ENCODE measurements around the gene NOL8.

The NOL8 gene

DNA sequence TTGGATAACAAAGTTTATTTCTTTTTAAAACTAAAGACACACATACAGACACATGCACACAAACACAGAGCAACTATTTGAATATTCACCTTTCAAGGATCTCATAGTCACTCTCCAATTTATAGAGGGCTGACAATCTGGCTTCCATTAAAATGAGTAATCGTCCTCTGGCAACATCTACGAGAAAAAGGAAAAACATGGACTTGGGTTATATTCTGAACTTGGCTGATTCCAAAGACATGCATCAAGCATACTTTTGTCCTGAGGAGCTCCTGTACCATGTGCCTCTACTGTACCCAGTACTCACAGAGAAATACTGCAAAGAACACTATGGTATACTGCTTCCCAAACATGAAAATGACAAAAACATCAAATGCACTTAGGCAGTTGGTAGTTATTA, 47.0 kb downstream of the NOL8 start:
- intact Hi-C loops (cut with DNase I): no loop called here
- DNase-seq: no peak

DNA sequence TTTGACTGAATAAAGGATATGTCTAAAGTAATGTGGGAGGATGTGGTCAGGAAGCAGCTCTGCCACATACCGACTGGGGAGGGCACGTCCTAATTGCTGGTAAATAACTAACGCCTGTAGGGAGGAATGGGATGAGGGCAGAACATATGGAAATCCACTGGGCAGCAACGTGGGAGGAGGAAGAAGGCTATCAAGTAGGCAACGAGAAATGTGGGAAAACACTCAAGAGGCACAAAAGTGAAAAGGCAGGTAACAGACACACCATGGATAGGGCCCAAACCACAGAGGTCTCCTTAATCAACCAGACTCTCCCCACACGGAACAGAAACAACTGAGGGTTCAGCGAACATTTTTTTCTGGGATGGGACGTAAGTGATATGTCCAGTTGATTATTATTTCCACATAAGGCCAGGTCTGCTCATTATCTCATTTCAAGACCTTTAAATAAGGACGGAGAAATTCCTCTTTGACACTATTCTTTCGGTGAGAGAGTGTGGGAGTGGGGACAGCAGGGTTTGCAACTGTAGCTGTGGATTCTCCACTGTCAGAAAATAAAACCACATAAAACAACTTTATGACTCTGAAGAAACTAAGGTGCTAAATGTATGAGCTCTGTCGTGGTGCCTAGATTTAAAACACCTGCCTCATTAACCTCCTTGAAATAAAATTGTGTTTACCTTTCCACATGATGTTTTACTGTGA, 48.7 kb downstream of the NOL8 start:
- intact Hi-C loops (cut with DNase I): no loop called here
- DNase-seq: no peak

DNA sequence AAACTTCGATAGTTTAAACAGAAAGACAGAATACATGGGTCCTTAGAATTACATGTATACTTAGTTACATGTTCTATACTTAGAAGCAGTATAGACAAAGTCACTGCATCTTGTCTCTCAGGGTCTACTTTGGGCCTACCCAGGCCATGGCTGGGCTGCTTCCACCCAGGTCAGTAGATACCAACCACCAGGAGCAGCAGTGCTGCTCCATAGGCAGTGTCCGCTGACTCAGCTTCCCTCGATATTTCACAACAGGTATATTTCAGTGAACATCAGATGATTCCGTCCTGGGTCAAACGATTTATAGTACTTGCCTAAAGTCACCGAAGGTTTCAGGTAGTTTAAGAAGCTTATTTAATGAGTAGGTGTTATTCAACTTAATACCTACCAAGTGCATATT, 49.6 kb downstream of the NOL8 start:
- intact Hi-C loops (cut with DNase I): no loop called here
- DNase-seq: no peak

DNA sequence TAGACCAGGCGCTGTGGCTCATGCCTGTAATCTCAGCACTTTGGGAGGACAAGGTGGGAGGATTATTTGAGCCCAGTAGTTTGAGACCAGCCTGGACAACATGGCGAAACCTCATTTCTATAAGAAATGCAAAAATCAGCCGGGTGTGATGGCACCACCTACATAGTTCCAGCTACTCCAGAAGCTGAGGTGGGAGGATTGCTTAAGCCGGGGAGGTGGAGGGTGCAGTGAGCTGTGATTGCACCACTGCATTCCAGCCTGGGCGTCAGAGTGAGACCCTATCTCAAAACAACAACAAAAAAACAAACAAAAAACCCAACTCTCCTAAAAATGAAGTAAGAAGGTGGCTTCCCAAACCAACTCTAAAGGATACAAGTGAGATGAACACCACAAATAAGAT, 54.6 kb downstream of the NOL8 start:
- intact Hi-C loops (cut with DNase I): no loop called here
- peak in 22 of 42 donors; percentile 12 to 64 (median 36) for DNase-seq

DNA sequence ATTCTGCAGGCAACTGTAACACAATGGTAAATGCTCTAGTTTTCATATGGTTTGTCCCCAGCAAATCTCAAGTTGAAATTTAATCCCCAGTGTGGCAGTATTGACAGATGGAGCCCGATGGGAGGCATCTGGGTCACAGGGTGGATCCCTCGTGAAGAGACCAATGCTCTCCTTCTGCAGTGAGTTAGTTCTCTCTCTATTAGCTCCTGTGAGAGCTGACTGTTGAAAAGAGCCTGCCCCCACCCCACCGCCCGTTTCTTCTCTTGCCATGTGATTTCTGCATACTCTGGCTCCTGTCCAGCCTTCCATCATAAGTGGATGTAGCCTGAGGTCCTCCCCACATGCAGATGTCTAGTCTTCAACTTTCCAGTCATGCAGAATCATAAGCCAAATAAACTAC, 58.7 kb downstream of the NOL8 start:
- no peak for DNase-seq
- intact Hi-C loops (cut with DNase I): no loop called here

DNA sequence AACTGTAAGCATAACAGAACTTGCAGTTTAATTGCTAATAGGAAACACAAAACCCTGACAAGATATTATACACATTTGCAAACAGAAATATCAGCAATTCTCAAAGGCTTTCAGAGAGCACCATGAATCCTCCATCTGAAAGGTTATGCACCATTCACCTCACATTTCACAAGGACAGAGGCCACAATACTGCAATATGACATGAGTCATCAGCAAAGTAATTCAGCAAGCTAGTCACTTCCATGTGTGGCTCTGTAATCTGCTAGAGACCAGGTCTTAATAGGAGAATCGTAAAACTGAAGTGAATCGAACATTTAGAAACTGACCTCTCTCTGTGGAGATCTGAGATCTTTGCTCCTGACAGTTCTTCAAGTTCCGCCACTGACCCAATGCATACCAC, 60.0 kb downstream of the NOL8 start:
- no peak for DNase-seq
- intact Hi-C loops (cut with DNase I): no loop called here

DNA sequence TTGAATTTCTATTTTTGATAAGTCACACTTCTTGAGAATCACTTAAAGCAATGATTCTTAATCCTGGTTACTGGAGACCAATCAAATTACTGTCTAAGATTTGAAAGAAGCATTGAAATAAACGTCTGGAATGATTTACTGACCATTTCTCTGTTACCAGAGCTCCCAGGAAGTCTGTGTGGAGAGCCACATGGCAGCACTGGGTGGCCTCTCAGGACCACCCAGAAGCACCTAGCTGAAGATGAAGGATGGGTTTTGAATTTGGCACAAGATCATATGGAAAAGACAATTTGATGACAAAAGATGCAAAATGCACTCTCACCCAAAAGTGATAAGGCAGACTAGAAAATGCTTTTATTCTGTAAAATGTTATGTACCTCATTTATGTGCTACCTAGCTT, 62.0 kb downstream of the NOL8 start:
- no peak for DNase-seq
- intact Hi-C loops (cut with DNase I): no loop called here

DNA sequence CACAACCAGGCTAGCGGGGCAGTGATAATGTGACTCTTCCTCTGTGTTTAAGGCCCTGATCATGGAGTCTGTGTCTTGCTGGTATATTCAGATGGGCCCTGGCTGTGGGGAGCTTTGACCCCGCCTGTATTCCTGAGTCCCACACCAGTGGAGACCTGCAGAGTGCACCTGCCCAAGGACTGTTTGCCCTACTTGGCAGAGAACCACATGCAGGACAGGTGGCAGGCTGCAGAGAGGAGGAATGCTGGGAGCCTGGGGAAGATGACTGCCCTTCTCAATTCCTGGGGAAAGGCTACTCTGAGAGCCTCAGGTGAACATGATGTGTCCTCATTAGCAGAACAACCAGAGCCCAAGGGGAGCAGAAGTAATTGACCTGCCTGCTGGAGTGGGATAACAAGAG, 67.8 kb downstream of the NOL8 start:
- intact Hi-C loops (cut with DNase I): no loop called here
- DNase-seq: no peak

DNA sequence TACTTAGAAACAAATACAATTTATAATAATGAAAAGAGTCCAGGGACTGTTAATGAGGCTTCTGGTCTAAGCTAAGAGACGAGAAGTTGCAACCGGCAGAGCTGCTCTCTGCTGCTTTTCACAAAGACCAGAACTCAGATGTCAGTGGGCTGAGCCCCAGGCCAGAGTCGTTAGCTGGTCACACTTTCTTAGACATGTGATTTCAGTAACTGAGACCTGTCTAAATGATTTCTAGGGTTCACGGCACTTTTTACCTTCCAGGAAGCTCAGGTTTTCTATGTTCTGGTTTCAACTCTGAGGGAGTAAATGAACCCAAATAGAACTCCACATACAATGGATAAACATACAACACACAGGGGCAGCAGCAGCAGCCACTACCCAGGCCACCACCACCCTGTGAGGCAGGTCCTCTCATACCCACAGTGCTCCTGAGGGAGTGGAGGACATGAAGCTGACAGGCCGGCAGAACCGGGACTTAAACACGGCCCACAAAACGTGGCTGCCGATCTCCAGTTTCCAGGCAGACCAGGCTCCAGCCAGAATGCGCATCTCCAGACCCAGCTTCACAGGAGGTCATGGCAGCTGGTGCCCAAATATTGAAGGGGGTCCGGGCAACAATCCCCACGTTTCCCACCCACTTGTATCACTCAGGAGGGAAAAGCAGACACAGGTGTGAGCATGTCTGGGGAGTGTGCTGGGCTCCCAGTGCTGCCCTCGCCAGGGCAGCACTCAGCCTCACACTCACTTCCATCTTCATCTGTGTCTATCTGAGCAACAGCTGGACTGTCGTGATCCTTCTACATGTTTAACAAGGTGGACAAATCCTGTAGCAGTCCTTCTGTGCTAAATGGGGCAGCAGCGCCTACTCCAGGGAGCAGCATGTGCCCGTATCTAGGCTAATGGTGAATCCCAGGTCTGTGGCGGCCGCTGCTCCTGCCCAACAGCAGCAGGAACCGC, 70.5 kb downstream of the NOL8 start:
- intact Hi-C loops (cut with DNase I): no loop called here
- no peak for DNase-seq

DNA sequence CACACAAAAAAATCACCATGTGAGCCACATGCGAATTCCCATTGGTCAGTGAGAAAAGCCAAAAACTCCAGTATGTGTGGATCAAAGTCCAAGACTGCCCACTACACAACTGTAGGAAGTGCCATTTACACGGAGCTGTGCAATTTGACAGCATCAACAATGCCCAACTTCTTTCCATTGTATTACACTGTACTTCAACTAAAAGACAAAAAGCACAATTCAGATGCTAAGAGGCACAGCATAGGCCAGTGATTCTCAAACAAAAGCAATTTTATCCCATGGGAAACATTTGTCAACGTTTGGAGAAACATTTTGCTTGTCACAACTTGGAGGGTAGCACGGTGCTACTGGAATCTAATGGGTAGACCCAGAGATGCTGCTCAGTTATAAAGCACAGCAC, 71.5 kb downstream of the NOL8 start:
- intact Hi-C loops (cut with DNase I): no loop called here

DNA sequence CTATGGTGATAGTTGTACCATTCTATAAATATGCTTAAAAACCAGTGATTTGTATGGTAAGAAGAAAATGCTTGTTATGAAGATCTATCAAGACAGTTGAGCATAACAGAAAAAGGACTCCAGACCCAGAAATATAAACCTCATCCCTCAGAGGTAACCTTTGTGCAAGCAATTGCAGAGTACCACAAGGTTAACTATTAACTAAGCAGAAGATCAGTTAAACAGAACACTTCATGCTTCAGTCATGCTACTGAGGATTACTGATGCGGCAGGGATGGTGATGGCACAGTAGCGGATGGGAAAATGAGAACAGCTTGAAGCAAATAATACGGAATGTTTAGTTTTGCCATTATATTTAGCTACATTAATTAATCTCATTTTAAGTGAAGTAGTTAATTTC, 77.2 kb downstream of the NOL8 start:
- DNase-seq: no peak
- intact Hi-C loops (cut with DNase I): loop anchor here (10.0 kb wide), 1 partner anchor 113 kb away; no protein-coding TSS in a partner anchor

More for the DNA sequence above, 71.5 kb downstream of the NOL8 start:
- DNase-seq: peak in 1 of 42 donors; percentile 10

Data from head of caudate nucleus (tissue), 42 donors.